H1 (cell line): ENCODE measurements around the gene CARD14. TPM values are rescaled to one million over a fixed set of nuclear protein-coding genes. Genes with fewer than 3 reads are reported as not detected.

Experiments
- CTCF ChIA-PET: fragments of 300-600 bp; sonication (Branson Sonifier 250); formaldehyde crosslinking; loops from one replicate; lab custom pipeline; 2021; ENCODE audit not compliant: partially characterized antibody; lab: Charles Lee
- POLR2A ChIA-PET: fragments of 300-600 bp; sonication (Branson Sonifier 250); formaldehyde crosslinking; loops from one replicate; lab custom pipeline; 2021; ENCODE audit warnings: inconsistent platforms; ENCODE audit not compliant: partially characterized antibody; lab: Charles Lee
- DNase-seq, 2 experiments: peaks; one replicate each; pipeline versions ENCODE4 v3.0.0 to v3.0.0-alpha.2; 2010 to 2022; ENCODE audit warnings: low spot score in 2 of 2, low read depth in 1 of 2, mixed read lengths in 1 of 2
- FAIRE-seq: peaks from 2 replicates; lab custom pipeline; 2011; peaks lifted over from hg19 to GRCh38; lab: Jason Lieb, UNC
- H2AFZ ChIP-seq: 2 replicates; pipeline ENCODE4 v1.8.1; 2012; ENCODE audit warnings: low read length, inconsistent platforms
- H2AK5ac ChIP-seq: 2 replicates; pipeline ENCODE4 v1.6.1; 2013; ENCODE audit warnings: low read depth, low read length
- H2BK120ac ChIP-seq: replicated peaks from 2 replicates; pipeline ENCODE3; 2013; ENCODE audit warnings: low read depth, low read length, inconsistent platforms
- H2BK12ac ChIP-seq: 2 replicates; pipeline ENCODE4 v1.6.1; 2013; ENCODE audit warnings: low read depth, low read length
- H2BK15ac ChIP-seq: 2 replicates; pipeline ENCODE4 v1.6.1; 2013; ENCODE audit warnings: low read length
- H2BK20ac ChIP-seq: 2 replicates; pipeline ENCODE4 v1.6.1; 2013; ENCODE audit warnings: low read length
- H2BK5ac ChIP-seq: 2 replicates; pipeline ENCODE4 v1.6.1; 2013; ENCODE audit warnings: low read depth, low read length
- H3K14ac ChIP-seq: 2 replicates; pipeline ENCODE4 v1.6.1; 2013; ENCODE audit warnings: inconsistent platforms; ENCODE audit not compliant: insufficient read length
- H3K18ac ChIP-seq: 2 replicates; pipeline ENCODE4 v1.6.1; 2013; ENCODE audit warnings: low read length; ENCODE audit errors: extremely low read depth
- H3K23ac ChIP-seq: 2 replicates; pipeline ENCODE4 v1.6.1; 2013; ENCODE audit warnings: inconsistent platforms; ENCODE audit not compliant: insufficient read length
- H3K23me2 ChIP-seq: 2 replicates; pipeline ENCODE4 v1.6.1; 2013; ENCODE audit warnings: low read depth, low read length
- H3K27ac ChIP-seq: 2 replicates; pipeline ENCODE4 v1.6.1; 2011; ENCODE audit warnings: low read depth, low read length, inconsistent platforms
- H3K27me3 ChIP-seq, 4 experiments: replicated peaks in 1 of 4; 1 replicate in 1 of 4; 2 replicates in 3 of 4; pipeline versions ENCODE4 v1.6.1 to v1.8.1; 2011 to 2013; ENCODE audit warnings: low read length in 3 of 4, mild to moderate bottlenecking in 3 of 4, inconsistent platforms in 2 of 4, mixed read lengths in 2 of 4, moderate library complexity in 1 of 4; ENCODE audit not compliant: control insufficient read depth in 3 of 4, insufficient read depth in 3 of 4; ENCODE audit errors: extremely low read depth in 1 of 4
- H3K36me3 ChIP-seq, 4 experiments: 2 replicates each; pipeline versions ENCODE4 v1.6.1 to v1.8.1; 2011 to 2013; ENCODE audit warnings: mild to moderate bottlenecking in 4 of 4, low read length in 3 of 4, moderate library complexity in 2 of 4, control low read depth in 1 of 4, inconsistent platforms in 1 of 4; ENCODE audit not compliant: insufficient read depth in 4 of 4, control insufficient read depth in 2 of 4
- H3K4ac ChIP-seq: replicated peaks from 2 replicates; pipeline ENCODE3; 2013; ENCODE audit warnings: low read length, low read depth, mixed read lengths, inconsistent platforms; ENCODE audit not compliant: insufficient read length
- H3K4me1 ChIP-seq, 4 experiments: replicated peaks in 1 of 4; 1 replicate in 1 of 4; 2 replicates in 3 of 4; pipeline versions ENCODE4 v1.6.1 to v1.8.1; 2011 to 2013; ENCODE audit warnings: low read length in 3 of 4, inconsistent platforms in 2 of 4, mixed read lengths in 1 of 4; ENCODE audit not compliant: insufficient read depth in 4 of 4, control insufficient read depth in 3 of 4
- H3K4me2 ChIP-seq, 2 experiments: 2 replicates each; pipeline versions ENCODE4 v1.6.1 to v1.8.1; 2011 to 2013; ENCODE audit warnings: low read depth in 2 of 2, low read length in 2 of 2, control low read depth in 1 of 2, inconsistent platforms in 1 of 2, mild to moderate bottlenecking in 1 of 2; ENCODE audit not compliant: insufficient read depth in 1 of 2
- H3K4me3 ChIP-seq, 4 experiments: fragments of 200-600, 300-600 bp in 1 of 4; sonication (generic), shearing (Covaris generic), sonication (Bioruptor Twin) in 1 of 4; 2 replicates each; pipeline versions ENCODE4 v1.5.1 to v1.8.1; 2011 to 2016; ENCODE audit warnings: low read length in 4 of 4, low read depth in 3 of 4, control low read depth in 2 of 4, inconsistent platforms in 2 of 4, mild to moderate bottlenecking in 2 of 4, mixed read lengths in 1 of 4, moderate library complexity in 1 of 4; ENCODE audit not compliant: insufficient read depth in 2 of 4; ENCODE audit errors: extremely low read depth in 1 of 4
- H3K56ac ChIP-seq: replicated peaks from 2 replicates; pipeline ENCODE3; 2013; ENCODE audit warnings: low read depth, mild to moderate bottlenecking, mixed read lengths, low read length, inconsistent platforms; ENCODE audit not compliant: insufficient read length
- H3K79me1 ChIP-seq: 2 replicates; pipeline ENCODE4 v1.6.1; 2013; ENCODE audit warnings: low read depth, low read length, control low read depth
- H3K79me2 ChIP-seq, 2 experiments: 2 replicates each; pipeline versions ENCODE4 v1.6.1 to v1.8.1; 2012 to 2013; ENCODE audit warnings: low read length in 2 of 2, mild to moderate bottlenecking in 2 of 2, inconsistent platforms in 1 of 2; ENCODE audit not compliant: insufficient read depth in 2 of 2, control insufficient read depth in 1 of 2
- H3K9ac ChIP-seq, 4 experiments: replicated peaks in 1 of 4; 1 replicate in 1 of 4; 2 replicates in 3 of 4; pipeline versions ENCODE4 v1.6.1 to v1.8.1; 2011 to 2013; ENCODE audit warnings: low read depth in 3 of 4, low read length in 3 of 4, control low read depth in 2 of 4, mild to moderate bottlenecking in 2 of 4, moderate library complexity in 2 of 4, inconsistent platforms in 1 of 4; ENCODE audit errors: extremely low read depth in 1 of 4
- H3K9me3 ChIP-seq, 2 experiments: 2 replicates each; pipeline versions ENCODE4 v1.6.1 to v1.8.1; 2012 to 2013; ENCODE audit warnings: mild to moderate bottlenecking in 2 of 2, moderate library complexity in 2 of 2, control low read depth in 1 of 2, inconsistent platforms in 1 of 2, low read depth in 1 of 2, low read length in 1 of 2, mixed read lengths in 1 of 2; ENCODE audit not compliant: insufficient read depth in 2 of 2
- H4K20me1 ChIP-seq, 2 experiments: replicated peaks in 1 of 2; 2 replicates each; pipeline versions ENCODE3 to v1.8.1; 2011 to 2013; ENCODE audit warnings: inconsistent platforms in 2 of 2, low read length in 2 of 2, mild to moderate bottlenecking in 1 of 2; ENCODE audit not compliant: insufficient read depth in 2 of 2, control insufficient read depth in 1 of 2
- H4K5ac ChIP-seq: 2 replicates; pipeline ENCODE4 v1.6.1; 2013; ENCODE audit warnings: low read length, low read depth, mixed read lengths, inconsistent platforms; ENCODE audit not compliant: insufficient read length
- H4K8ac ChIP-seq: 2 replicates; pipeline ENCODE4 v1.8.0; 2013; ENCODE audit warnings: mild to moderate bottlenecking, moderate library complexity, low read length, inconsistent platforms; ENCODE audit not compliant: insufficient read depth; ENCODE audit errors: extremely low read depth
- H4K91ac ChIP-seq: replicated peaks from 2 replicates; pipeline ENCODE3; 2013; ENCODE audit warnings: low read length, mixed read lengths, inconsistent platforms; ENCODE audit not compliant: insufficient read length
- CEBPB ChIP-seq: IDR thresholded peaks from 2 replicates; pipeline ENCODE4 v1.6.1; 2012; ENCODE audit warnings: low read depth, low read length
- CHD2 ChIP-seq: IDR thresholded peaks from 2 replicates; pipeline ENCODE4 v1.6.1; 2012; ENCODE audit warnings: low read length, improper control_type of control experiment
- FOSL1 ChIP-seq: IDR thresholded peaks from 2 replicates; pipeline ENCODE4 v1.6.1; 2011; ENCODE audit warnings: mild to moderate bottlenecking, low read depth, low read length, moderate library complexity; ENCODE audit not compliant: insufficient read depth
- GABPA ChIP-seq: IDR thresholded peaks from 2 replicates; pipeline ENCODE4 v1.6.1; 2011; ENCODE audit warnings: mild to moderate bottlenecking, low read length, moderate library complexity, borderline replicate concordance; ENCODE audit not compliant: insufficient read depth
- PHF8 ChIP-seq: fragments of 200-600 bp; sonication (generic); conservative IDR thresholded peaks from 2 replicates; pipeline ENCODE4 v1.7.1; 2012; ENCODE audit warnings: low read depth, mild to moderate bottlenecking, inconsistent platforms, low read length, moderate library complexity
- SRF ChIP-seq: IDR thresholded peaks from 2 replicates; pipeline ENCODE4 v1.6.1; 2011; ENCODE audit warnings: mild to moderate bottlenecking, low read depth, low read length, moderate library complexity
- WGBS, 2 experiments: shearing (Covaris generic) in 1 of 2; methylation state at CpG; one replicate each; pipeline versions ENCODE4 v1.1.6 to v1.1.7; 2013 to 2015; ENCODE audit warnings: low lambda C conversion rate in 2 of 2, mixed read lengths in 2 of 2, inconsistent platforms in 1 of 2, low coverage in 1 of 2, missing lambda C conversion rate in 1 of 2; ENCODE audit not compliant: insufficient replicate concordance in 2 of 2, insufficient coverage in 1 of 2, insufficient read length in 1 of 2; ENCODE audit errors: extremely low coverage in 1 of 2, missing lambda C conversion rate in 1 of 2; 5-methylcytosine and 5-hydroxymethylcytosine counted together
- polyA plus RNA-seq, 7 experiments: library from polyadenylated mRNA; depleted of rRNA in 3 of 7; stranded (reverse) in 5 of 7; unstranded in 2 of 7; fragments of >200 nt in 5 of 7; fragments of 200-250 nt in 2 of 7; gene quantifications; 1 replicate in 5 of 7; 2 replicates in 1 of 7; 4 replicates in 1 of 7; pipeline versions ENCODE4 v1.2.1 to v1.2.3, GENCODE V29; 2011 to 2013; ENCODE audit warnings: missing spikeins in 2 of 7, mixed read lengths in 2 of 7
- total RNA-seq: library from RNA; stranded (reverse); fragmentation: NEBNext Ultra II Directional; extraction: Animal tissue kit (Norgen Biotek cat#: 25700); gene quantifications from 2 replicates; pipeline ENCODE4 v1.2.1, GENCODE V29; 2021
- TF ChIP-seq, protein P1 (sequence below), 3 experiments: IDR thresholded peaks; 1 replicate in 2 of 3; 2 replicates in 1 of 3; pipeline versions ENCODE4 v1.5.1 to v1.6.1; 2011; ENCODE audit warnings: low read length in 3 of 3, mild to moderate bottlenecking in 3 of 3, inconsistent platforms in 2 of 3, low read depth in 1 of 3, moderate library complexity in 1 of 3; ENCODE audit not compliant: insufficient read depth in 1 of 3; ENCODE audit errors: control extremely low read depth in 1 of 3
- TF ChIP-seq, protein P2 (sequence below): IDR thresholded peaks from 2 replicates; pipeline ENCODE4 v1.6.1; 2011; ENCODE audit warnings: low read depth, mild to moderate bottlenecking, low read length; ENCODE audit not compliant: insufficient read depth

Gene CARD14
- total and polyA plus RNA-seq, 2 of the 8 experiments (the other 6 are each of a cell fraction or from before 2014, with no cell fraction given): 0.08 TPM; not detected in 1

DNA sequence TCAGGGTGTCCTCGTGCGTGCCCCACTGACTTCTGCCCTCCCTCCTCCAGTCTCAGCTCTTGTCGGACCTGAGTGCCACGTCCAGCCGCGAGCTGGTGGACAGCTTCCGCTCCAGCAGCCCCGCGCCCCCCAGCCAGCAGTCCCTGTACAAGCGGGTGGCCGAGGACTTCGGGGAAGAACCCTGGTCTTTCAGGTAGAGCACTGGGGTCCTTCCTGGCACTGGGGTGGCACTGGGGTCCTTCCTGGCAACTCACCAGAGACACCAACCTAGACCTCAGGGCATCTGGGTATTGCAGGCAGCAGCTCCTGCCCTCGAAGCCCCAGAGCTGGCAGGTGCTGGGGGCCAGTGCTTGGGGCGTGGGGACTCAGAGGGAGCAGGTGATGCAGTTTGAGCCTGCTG, 25.3 kb downstream of the CARD14 start:
- Histone ChIP-seq H3K23me2 (no peaks in the 10 kb centered on the region), H3K4me3 (no peak overlapping the region), H2AK5ac (0 out of 2 replicates have a peak overlapping the region, but pooled peaks have one; percentile 53), H2BK15ac (no peak overlapping the region), H2BK20ac (peak overlapping the region; percentile 7; the same call in 1 of the 2 replicates), H3K27me3 (no peaks in the 10 kb centered on the region; a peak in 1 of 7 replicates), H4K8ac (no peak overlapping the region; the same call in 1 of the 2 replicates), H4K91ac (no peak overlapping the region), H2BK120ac (no peak overlapping the region), H3K9me3 (no peaks in the 10 kb centered on the region), H3K9ac (no peak overlapping the region), H3K36me3 (no peaks in the 10 kb centered on the region), H3K4me1 (peaks cover 0 to 4% (median 0%) of the 10 kb centered on the region in 4 experiments; a peak in 2 of 7 replicates), H3K56ac (no peak overlapping the region), H4K20me1 (peaks cover 0 to 1% of the 10 kb centered on the region in 2 experiments), H3K18ac (no peak overlapping the region), H3K4me2 (no peak overlapping the region), H3K27ac (no peak overlapping the region), H2BK5ac (no peak overlapping the region), H3K14ac (no peak overlapping the region), H3K4ac (no peak overlapping the region), H3K79me1 (no peaks in the 10 kb centered on the region), H2AFZ (no peak overlapping the region), H4K5ac (no peak overlapping the region), H2BK12ac (no peak overlapping the region), H3K79me2 (no peaks in the 10 kb centered on the region), H3K23ac (no peak overlapping the region)
- no peak for DNase-seq
- ChIA-PET POLR2A (interaction anchor here (1.2 to 1.5 kb wide), 2 partner anchors 16 to 53 kb away, joined by 3 read pairs; no protein-coding TSS in a partner anchor), CTCF (interaction anchor here (0.6 to 8.0 kb wide), 49 partner anchors 11 to 445 kb away, joined by 3 to 90 read pairs (median 5); partner anchors contain the start of gene CARD14)
- WGBS, 2 experiments: 90% methylated on average over 14 of the region's 14 CpGs; no CpG with 5 or more reads in 1 of the 2 experiments
- no peak for FAIRE-seq
- TF ChIP-seq PHF8 (no peak), CEBPB (no peak), SRF (no peak), GABPA (no peak), FOSL1 (no peak), CHD2 (no peak)
- TF ChIP-seq, protein P1, sequence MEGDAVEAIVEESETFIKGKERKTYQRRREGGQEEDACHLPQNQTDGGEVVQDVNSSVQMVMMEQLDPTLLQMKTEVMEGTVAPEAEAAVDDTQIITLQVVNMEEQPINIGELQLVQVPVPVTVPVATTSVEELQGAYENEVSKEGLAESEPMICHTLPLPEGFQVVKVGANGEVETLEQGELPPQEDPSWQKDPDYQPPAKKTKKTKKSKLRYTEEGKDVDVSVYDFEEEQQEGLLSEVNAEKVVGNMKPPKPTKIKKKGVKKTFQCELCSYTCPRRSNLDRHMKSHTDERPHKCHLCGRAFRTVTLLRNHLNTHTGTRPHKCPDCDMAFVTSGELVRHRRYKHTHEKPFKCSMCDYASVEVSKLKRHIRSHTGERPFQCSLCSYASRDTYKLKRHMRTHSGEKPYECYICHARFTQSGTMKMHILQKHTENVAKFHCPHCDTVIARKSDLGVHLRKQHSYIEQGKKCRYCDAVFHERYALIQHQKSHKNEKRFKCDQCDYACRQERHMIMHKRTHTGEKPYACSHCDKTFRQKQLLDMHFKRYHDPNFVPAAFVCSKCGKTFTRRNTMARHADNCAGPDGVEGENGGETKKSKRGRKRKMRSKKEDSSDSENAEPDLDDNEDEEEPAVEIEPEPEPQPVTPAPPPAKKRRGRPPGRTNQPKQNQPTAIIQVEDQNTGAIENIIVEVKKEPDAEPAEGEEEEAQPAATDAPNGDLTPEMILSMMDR (IDR thresholded peaks at IDR 0.05; ENCODE audit: control extremely low read depth in 1 of 3, insufficient read depth in 1 of 3, low read depth in 1 of 3, low read length in 3 of 3): no peak
- TF ChIP-seq, protein P2, sequence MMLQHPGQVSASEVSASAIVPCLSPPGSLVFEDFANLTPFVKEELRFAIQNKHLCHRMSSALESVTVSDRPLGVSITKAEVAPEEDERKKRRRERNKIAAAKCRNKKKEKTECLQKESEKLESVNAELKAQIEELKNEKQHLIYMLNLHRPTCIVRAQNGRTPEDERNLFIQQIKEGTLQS: no peak
